Esophagus muscularis mucosa (tissue), 3 donors: ENCODE measurements around the gene SERPINB7.

Source experiments
- CTCF ChIP-seq, 3 experiments: fragments of 200-600 bp in 2 of 3; fragments of 450-650 bp in 1 of 3; sonication (generic) in 2 of 3; IDR thresholded peaks; one replicate each; pipeline ENCODE4 v1.5.1; 2017 to 2019; ENCODE audit warnings: antibody characterized with exemption in 3 of 3, mild to moderate bottlenecking in 2 of 3, moderate library complexity in 1 of 3
- POLR2A ChIP-seq: fragments of 450-650 bp; IDR thresholded peaks from one replicate; pipeline ENCODE4 v1.6.1; 2017; ENCODE audit warnings: antibody characterized with exemption, moderate library complexity, mild to moderate bottlenecking, low read depth
- POLR2AphosphoS5 ChIP-seq, 2 donors: sonication (generic); formaldehyde crosslinking; IDR thresholded peaks; one replicate each; pipeline ENCODE4 v1.6.1; 2017; ENCODE audit warnings: antibody characterized with exemption in 2 of 2

- no peak for TF ChIP-seq POLR2AphosphoS5 (IDR thresholded peaks at IDR 0.05)
- TF ChIP-seq POLR2A: no peak
- no peak for TF ChIP-seq CTCF (IDR thresholded peaks at IDR 0.05)
Measured at GRCh38 chr18:63820694-63821093, 45.5 kb downstream of the SERPINB7 start.
